Measurements from ENCODE around the gene KY.

DNA sequence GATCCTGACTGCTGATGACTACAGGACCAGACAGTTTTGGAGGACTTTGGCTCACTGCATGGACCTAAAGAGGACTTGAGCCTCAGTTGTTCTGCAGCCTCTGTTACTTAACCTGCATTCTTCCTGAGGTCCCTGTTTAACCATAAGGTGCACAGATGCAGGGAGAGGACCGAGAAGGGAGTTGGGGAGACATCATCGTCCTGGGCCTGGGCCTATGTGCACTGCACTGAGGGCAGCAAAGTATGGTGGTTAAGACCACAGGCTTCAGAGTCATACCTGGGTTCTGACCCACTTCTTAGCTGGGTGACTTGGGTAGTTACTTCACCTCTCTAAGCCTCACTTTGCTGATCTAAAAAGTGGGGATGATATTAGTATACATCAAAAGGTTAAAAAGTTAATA is 21.9 kb downstream of the KY start:
- TF ChIP-seq, protein P1, sequence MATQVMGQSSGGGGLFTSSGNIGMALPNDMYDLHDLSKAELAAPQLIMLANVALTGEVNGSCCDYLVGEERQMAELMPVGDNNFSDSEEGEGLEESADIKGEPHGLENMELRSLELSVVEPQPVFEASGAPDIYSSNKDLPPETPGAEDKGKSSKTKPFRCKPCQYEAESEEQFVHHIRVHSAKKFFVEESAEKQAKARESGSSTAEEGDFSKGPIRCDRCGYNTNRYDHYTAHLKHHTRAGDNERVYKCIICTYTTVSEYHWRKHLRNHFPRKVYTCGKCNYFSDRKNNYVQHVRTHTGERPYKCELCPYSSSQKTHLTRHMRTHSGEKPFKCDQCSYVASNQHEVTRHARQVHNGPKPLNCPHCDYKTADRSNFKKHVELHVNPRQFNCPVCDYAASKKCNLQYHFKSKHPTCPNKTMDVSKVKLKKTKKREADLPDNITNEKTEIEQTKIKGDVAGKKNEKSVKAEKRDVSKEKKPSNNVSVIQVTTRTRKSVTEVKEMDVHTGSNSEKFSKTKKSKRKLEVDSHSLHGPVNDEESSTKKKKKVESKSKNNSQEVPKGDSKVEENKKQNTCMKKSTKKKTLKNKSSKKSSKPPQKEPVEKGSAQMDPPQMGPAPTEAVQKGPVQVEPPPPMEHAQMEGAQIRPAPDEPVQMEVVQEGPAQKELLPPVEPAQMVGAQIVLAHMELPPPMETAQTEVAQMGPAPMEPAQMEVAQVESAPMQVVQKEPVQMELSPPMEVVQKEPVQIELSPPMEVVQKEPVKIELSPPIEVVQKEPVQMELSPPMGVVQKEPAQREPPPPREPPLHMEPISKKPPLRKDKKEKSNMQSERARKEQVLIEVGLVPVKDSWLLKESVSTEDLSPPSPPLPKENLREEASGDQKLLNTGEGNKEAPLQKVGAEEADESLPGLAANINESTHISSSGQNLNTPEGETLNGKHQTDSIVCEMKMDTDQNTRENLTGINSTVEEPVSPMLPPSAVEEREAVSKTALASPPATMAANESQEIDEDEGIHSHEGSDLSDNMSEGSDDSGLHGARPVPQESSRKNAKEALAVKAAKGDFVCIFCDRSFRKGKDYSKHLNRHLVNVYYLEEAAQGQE (IDR thresholded peaks at IDR 0.05; ENCODE audit: insufficient read depth in 1 of 2, low read depth in 2 of 2, low read length in 1 of 2), result no peak
- TF ChIP-seq, protein P2, sequence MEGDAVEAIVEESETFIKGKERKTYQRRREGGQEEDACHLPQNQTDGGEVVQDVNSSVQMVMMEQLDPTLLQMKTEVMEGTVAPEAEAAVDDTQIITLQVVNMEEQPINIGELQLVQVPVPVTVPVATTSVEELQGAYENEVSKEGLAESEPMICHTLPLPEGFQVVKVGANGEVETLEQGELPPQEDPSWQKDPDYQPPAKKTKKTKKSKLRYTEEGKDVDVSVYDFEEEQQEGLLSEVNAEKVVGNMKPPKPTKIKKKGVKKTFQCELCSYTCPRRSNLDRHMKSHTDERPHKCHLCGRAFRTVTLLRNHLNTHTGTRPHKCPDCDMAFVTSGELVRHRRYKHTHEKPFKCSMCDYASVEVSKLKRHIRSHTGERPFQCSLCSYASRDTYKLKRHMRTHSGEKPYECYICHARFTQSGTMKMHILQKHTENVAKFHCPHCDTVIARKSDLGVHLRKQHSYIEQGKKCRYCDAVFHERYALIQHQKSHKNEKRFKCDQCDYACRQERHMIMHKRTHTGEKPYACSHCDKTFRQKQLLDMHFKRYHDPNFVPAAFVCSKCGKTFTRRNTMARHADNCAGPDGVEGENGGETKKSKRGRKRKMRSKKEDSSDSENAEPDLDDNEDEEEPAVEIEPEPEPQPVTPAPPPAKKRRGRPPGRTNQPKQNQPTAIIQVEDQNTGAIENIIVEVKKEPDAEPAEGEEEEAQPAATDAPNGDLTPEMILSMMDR (IDR thresholded peaks at IDR 0.05), result no peak
- no peak for TF ChIP-seq POLR2AphosphoS5 (IDR thresholded peaks at IDR 0.05; ENCODE audit: low read depth, low read length)
- TF ChIP-seq TCF7L2 (IDR thresholded peaks at IDR 0.05; ENCODE audit: low read depth, low read length), result no peak

Measured in Panc1 (cell line).